Naive thymus-derived CD4-positive, alpha-beta T cell (primary cell): ENCODE measurements around the gene PPP1R2. TPM values are rescaled to one million over a fixed set of nuclear protein-coding genes. Genes with fewer than 3 reads are reported as not detected.

ENCODE experiments used
- ATAC-seq: fragments of 150-1000 bp; cut with Tn5 transposase; 2 replicates; pipeline ENCODE4 v1.10.0; 2021; ENCODE audit warnings: mild to moderate bottlenecking, moderate library complexity
- CTCF ChIA-PET: fragments of 350-600 bp; sonication (Branson Sonifier 250); formaldehyde crosslinking; loops from one replicate; lab custom pipeline; 2021; ENCODE audit warnings: antibody characterized with exemption; lab: Charles Lee
- POLR2A ChIA-PET: fragments of 350-600 bp; sonication (Branson Sonifier 250); formaldehyde crosslinking; loops from one replicate; lab custom pipeline; 2021; ENCODE audit warnings: antibody characterized with exemption, inconsistent platforms; lab: Charles Lee
- DNase-seq, 9 donors: peaks; one replicate each; pipeline versions ENCODE4 v3.0.0 to v3.0.0-alpha.2; 2020 to 2022; ENCODE audit warnings: mixed read lengths in 1 of 9
- H3K27ac ChIP-seq: one replicate; pipeline ENCODE4 v1.7.0; 2013; ENCODE audit warnings: mild to moderate bottlenecking, low read depth, low read length, moderate library complexity
- H3K27me3 ChIP-seq, 2 donors: one replicate each; pipeline ENCODE4 v1.7.0; 2013; ENCODE audit warnings: low read length in 2 of 2, mild to moderate bottlenecking in 2 of 2, moderate library complexity in 2 of 2; ENCODE audit not compliant: control insufficient read depth in 2 of 2, insufficient read depth in 2 of 2
- H3K36me3 ChIP-seq, 3 experiments: 1 replicate in 2 of 3; 2 replicates in 1 of 3; pipeline ENCODE4 v1.7.0; 2013; ENCODE audit warnings: low read length in 3 of 3, mild to moderate bottlenecking in 3 of 3, moderate library complexity in 1 of 3; ENCODE audit not compliant: insufficient read depth in 3 of 3, control insufficient read depth in 2 of 3
- H3K4me1 ChIP-seq, 2 donors: one replicate each; pipeline ENCODE4 v1.7.0; 2013; ENCODE audit warnings: low read length in 2 of 2, mild to moderate bottlenecking in 2 of 2, moderate library complexity in 1 of 2; ENCODE audit not compliant: control insufficient read depth in 2 of 2, insufficient read depth in 2 of 2
- H3K4me3 ChIP-seq: 2 replicates; pipeline ENCODE4 v1.7.0; 2013; ENCODE audit warnings: mild to moderate bottlenecking, low read length
- H3K9me3 ChIP-seq, 3 experiments: 1 replicate in 2 of 3; 2 replicates in 1 of 3; pipeline ENCODE4 v1.7.0; 2013; ENCODE audit warnings: low read length in 3 of 3; ENCODE audit not compliant: control insufficient read depth in 2 of 3
- H3K27ac Mint-ChIP-seq, 9 donors: one replicate each; pipeline ENCODE4 v1.8.0; 2020 to 2022; ENCODE audit warnings: mixed read lengths in 9 of 9, mild to moderate bottlenecking in 8 of 9, moderate library complexity in 5 of 9, inconsistent platforms in 2 of 9
- H3K27me3 Mint-ChIP-seq, 5 donors: one replicate each; pipeline ENCODE4 v1.8.0; 2021 to 2022; ENCODE audit warnings: mixed read lengths in 5 of 5, mild to moderate bottlenecking in 1 of 5
- H3K36me3 Mint-ChIP-seq, 5 donors: one replicate each; pipeline ENCODE4 v1.8.0; 2020 to 2022; ENCODE audit warnings: mixed read lengths in 5 of 5, mild to moderate bottlenecking in 3 of 5, inconsistent platforms in 1 of 5
- H3K4me1 Mint-ChIP-seq, 7 donors: one replicate each; pipeline ENCODE4 v1.8.0; 2020 to 2022; ENCODE audit warnings: mixed read lengths in 7 of 7, mild to moderate bottlenecking in 3 of 7, inconsistent platforms in 1 of 7
- H3K4me3 Mint-ChIP-seq, 10 donors: one replicate each; pipeline ENCODE4 v1.8.0; 2020 to 2022; ENCODE audit warnings: mild to moderate bottlenecking in 10 of 10, mixed read lengths in 10 of 10, moderate library complexity in 6 of 10, inconsistent platforms in 2 of 10
- H3K9me3 Mint-ChIP-seq, 11 donors: one replicate each; pipeline ENCODE4 v1.8.0; 2020 to 2022; ENCODE audit warnings: mixed read lengths in 11 of 11, mild to moderate bottlenecking in 4 of 11, inconsistent platforms in 1 of 11, moderate library complexity in 1 of 11
- intact Hi-C, 2 donors: fragments of 100-400 bp; cut with micrococcal nuclease; formaldehyde crosslinking; loops; one replicate each; pipeline ENCODE4 v1.15.1; 2023
- polyA plus RNA-seq, 2 donors: library from polyadenylated mRNA; unstranded; fragments of 300-500 nt; fragmentation: Illumina TruSeq; gene quantifications; one replicate each; pipeline ENCODE4 v1.2.3, GENCODE V29; 2021
- total RNA-seq, 6 experiments: library from RNA in 5 of 6; stranded (reverse) in 5 of 6; gene quantifications; 1 replicate in 5 of 6; 2 replicates in 1 of 6; pipeline ENCODE4 v1.2.3 and lab custom pipeline; 2021 to 2026

The PPP1R2 gene
- total and polyA plus RNA-seq, 7 experiments from 2014 or later: 76.1 to 329 (median 157) TPM

- peak overlapping the region; percentile 63 for H3K4me3 ChIP-seq
- H3K36me3 Mint-ChIP-seq: peaks cover 0 to 29% (median 20%) of the 10 kb centered on the region in 5 donors
- DNase-seq (peak in 1 of 9 donors; percentile 37), ATAC-seq (no peak)
- H3K27me3 Mint-ChIP-seq: no peaks in the 10 kb centered on the region
- H3K36me3 ChIP-seq: peaks cover 0 to 13% (median 6%) of the 10 kb centered on the region in 3 experiments
- intact Hi-C loops: loop anchor here (1.0 to 10.0 kb wide), 10 partner anchors 8 to 1202 kb away; partner anchors contain the start of genes ATP13A3 (in 2 of the 2), LSG1 (in 2 of the 2) and ACAP2 (in 1 of the 2)
- H3K9me3 ChIP-seq: no peaks in the 10 kb centered on the region
- H3K4me1 ChIP-seq: peaks cover 31 to 71% of the 10 kb centered on the region in 2 donors
- H3K4me1 Mint-ChIP-seq: peaks cover 48 to 77% (median 74%) of the 10 kb centered on the region in 7 donors
- POLR2A ChIA-PET: interaction anchor here (0.5 to 10.9 kb wide), 17 partner anchors 9 to 365 kb away, joined by 3 to 224 read pairs (median 7); partner anchors contain the start of genes ACAP2, TNK2 and XXYLT1
- no peaks in the 10 kb centered on the region for H3K27me3 ChIP-seq
- H3K27ac Mint-ChIP-seq: peak overlapping the region; percentile 90 to 99 (median 97)
- H3K4me3 Mint-ChIP-seq: peak overlapping the region; percentile 89 to 98 (median 93)
- peaks cover 0 to 2% (median 0%) of the 10 kb centered on the region in 11 donors for H3K9me3 Mint-ChIP-seq
- CTCF ChIA-PET: interaction anchor here (1.0 to 3.5 kb wide), 8 partner anchors 10 to 308 kb away, joined by 3 to 14 read pairs (median 4); partner anchors contain the start of gene XXYLT1
- peak overlapping the region; percentile 98 for H3K27ac ChIP-seq
These were observed 818 bp downstream of the PPP1R2 start for GRCh38 chr3:195542316-195542697.

DNA sequence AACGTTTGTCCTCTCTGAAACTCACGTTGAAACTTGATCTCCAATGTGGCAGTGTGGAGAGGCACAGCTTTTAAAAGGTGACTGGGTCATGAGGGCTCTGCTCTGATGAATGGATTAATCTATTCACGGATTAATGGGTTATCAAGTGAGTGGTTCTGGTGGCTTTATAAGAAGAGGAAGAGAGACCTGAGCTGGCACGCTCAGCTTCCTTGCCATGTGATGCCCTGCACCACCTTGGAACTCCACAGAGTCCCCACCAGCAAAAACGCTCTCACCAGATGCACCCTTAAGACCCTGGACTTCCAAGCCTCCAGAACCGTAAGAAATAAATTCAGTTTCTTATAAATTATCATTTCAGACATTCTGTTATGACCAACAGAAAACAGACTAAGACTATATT, 2.6 kb downstream of the PPP1R2 start:
- Mint-ChIP-seq H3K36me3 (peaks cover 0 to 28% (median 20%) of the 10 kb centered on the region in 5 donors), H3K4me3 (peak overlapping the region; percentile 89 to 98 (median 94)), H3K27me3 (no peaks in the 10 kb centered on the region), H3K9me3 (peaks cover 0 to 2% (median 0%) of the 10 kb centered on the region in 11 donors), H3K4me1 (peaks cover 44 to 77% (median 65%) of the 10 kb centered on the region in 7 donors), H3K27ac (peak overlapping the region; percentile 33 to 99 (median 88))
- no peak for ATAC-seq
- ChIA-PET CTCF (interaction anchor here (1.1 to 2.1 kb wide), 3 partner anchors 10 to 18 kb away, joined by 3 to 7 read pairs (median 6); no protein-coding TSS in a partner anchor), POLR2A (interaction anchor here (0.6 to 10.9 kb wide), 5 partner anchors 11 to 317 kb away, joined by 3 to 224 read pairs (median 5); no protein-coding TSS in a partner anchor)
- Histone ChIP-seq H3K27ac (peak overlapping the region; percentile 98), H3K27me3 (no peaks in the 10 kb centered on the region), H3K4me3 (peak overlapping the region; percentile 63), H3K36me3 (peaks cover 0 to 13% (median 6%) of the 10 kb centered on the region in 3 experiments), H3K9me3 (no peaks in the 10 kb centered on the region), H3K4me1 (peaks cover 28 to 67% of the 10 kb centered on the region in 2 donors)
- intact Hi-C loops: loop anchor here (1.0 to 10.0 kb wide), 4 partner anchors 8 to 1204 kb away; partner anchors contain the start of genes LSG1 (in 2 of the 2) and ATP13A3 (in 1 of the 2)
- DNase-seq: no peak

DNA sequence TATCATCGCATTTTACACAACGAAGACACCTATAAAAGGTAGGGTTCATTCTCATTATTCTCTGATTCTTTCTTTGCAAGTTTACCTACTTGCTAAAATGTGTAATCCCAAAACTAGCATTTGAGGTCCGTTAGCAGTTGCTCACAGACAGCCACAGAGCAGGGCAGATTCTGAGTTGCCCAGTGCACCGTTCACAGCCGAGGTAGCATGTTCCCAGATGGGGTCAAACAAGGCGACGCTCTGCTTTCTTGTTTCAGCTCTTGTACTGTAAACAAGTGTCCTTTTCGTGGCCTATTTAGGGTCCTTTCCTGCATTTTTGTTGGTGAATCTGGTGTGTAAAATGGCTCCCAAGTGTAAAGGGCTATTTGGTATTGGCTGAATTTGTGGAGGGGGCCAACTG, 3.1 kb downstream of the PPP1R2 start:
- H3K36me3 ChIP-seq: peaks cover 0 to 13% (median 6%) of the 10 kb centered on the region in 3 experiments
- Mint-ChIP-seq H3K4me3 (peak overlapping the region; percentile 89 to 98 (median 94)), H3K9me3 (peaks cover 0 to 2% (median 0%) of the 10 kb centered on the region in 11 donors), H3K27ac (peak overlapping the region; percentile 33 to 99 (median 88)), H3K36me3 (peaks cover 0 to 31% (median 20%) of the 10 kb centered on the region in 5 donors), H3K27me3 (no peaks in the 10 kb centered on the region), H3K4me1 (peaks cover 45 to 77% (median 65%) of the 10 kb centered on the region in 7 donors)
- no peaks in the 10 kb centered on the region for H3K9me3 ChIP-seq
- DNase-seq (no peak), ATAC-seq (no peak)
- peaks cover 29 to 67% of the 10 kb centered on the region in 2 donors for H3K4me1 ChIP-seq
- intact Hi-C loops: loop anchor here (1.0 to 10.0 kb wide), 4 partner anchors 8 to 1205 kb away; partner anchors contain the start of genes LSG1 (in 2 of the 2) and ATP13A3 (in 1 of the 2)
- ChIA-PET CTCF (interaction anchor here (1.1 to 1.6 kb wide), 2 partner anchors 10 to 17 kb away, joined by 3 to 6 read pairs; no protein-coding TSS in a partner anchor), POLR2A (interaction anchor here (0.5 to 10.9 kb wide), 5 partner anchors 10 to 99 kb away, joined by 3 to 224 read pairs (median 5); no protein-coding TSS in a partner anchor)
- peak overlapping the region; percentile 98 for H3K27ac ChIP-seq
- no peaks in the 10 kb centered on the region for H3K27me3 ChIP-seq
- H3K4me3 ChIP-seq: peak overlapping the region; percentile 63

GRCh38 chr3:195539479-195539878, 3.6 kb downstream of the PPP1R2 start:
- peak overlapping the region; percentile 98 for H3K27ac ChIP-seq

DNA sequence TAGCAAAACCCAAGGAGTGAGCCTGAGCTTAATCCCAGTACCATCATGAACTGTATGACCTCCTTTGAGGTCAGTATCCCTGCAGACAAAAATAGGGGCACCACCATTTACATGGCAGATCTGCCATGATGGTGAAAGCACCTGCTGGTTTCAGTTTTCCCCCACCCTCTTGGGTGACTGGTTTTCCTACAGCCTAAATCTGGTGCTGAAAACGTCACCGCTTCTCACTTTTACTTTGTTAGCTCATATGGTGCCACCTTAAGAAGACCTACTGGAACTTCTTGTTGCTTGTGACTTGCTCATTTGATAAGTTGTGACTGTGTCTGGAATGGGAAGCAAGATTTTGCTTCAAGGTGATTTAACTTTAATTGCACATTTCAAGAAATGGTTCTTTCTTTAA, 5.1 kb downstream of the PPP1R2 start:
- H3K4me1 Mint-ChIP-seq: peaks cover 50 to 81% (median 70%) of the 10 kb centered on the region in 7 donors
- no peaks in the 10 kb centered on the region for H3K27me3 Mint-ChIP-seq
- peaks cover 0 to 34% (median 29%) of the 10 kb centered on the region in 5 donors for H3K36me3 Mint-ChIP-seq
- H3K9me3 Mint-ChIP-seq: no peaks in the 10 kb centered on the region
- H3K4me1 ChIP-seq: peaks cover 36 to 65% of the 10 kb centered on the region in 2 donors
- peak; percentile 61 for ATAC-seq
- peak in 5 of 9 donors; percentile 33 to 78 (median 49) for DNase-seq
- no peaks in the 10 kb centered on the region for H3K27me3 ChIP-seq
- peak overlapping the region; percentile 52 to 98 (median 92) for H3K4me3 Mint-ChIP-seq
- peak overlapping the region; percentile 98 for H3K27ac ChIP-seq
- ChIA-PET POLR2A (interaction anchor here (0.7 to 10.9 kb wide), 7 partner anchors 11 to 268 kb away, joined by 3 to 224 read pairs (median 4); no protein-coding TSS in a partner anchor), CTCF (interaction anchor here (1.0 to 2.4 kb wide), 4 partner anchors 12 to 266 kb away, joined by 3 to 11 read pairs (median 4); partner anchors contain the start of gene XXYLT1)
- H3K36me3 ChIP-seq: peaks cover 0 to 12% (median 6%) of the 10 kb centered on the region in 3 experiments
- no peaks in the 10 kb centered on the region for H3K9me3 ChIP-seq
- H3K4me3 ChIP-seq: peak overlapping the region; percentile 63
- intact Hi-C loops: loop anchor here (1.0 to 10.0 kb wide), 4 partner anchors 9 to 1143 kb away; partner anchors contain the start of gene GP5 (in 1 of the 2)
- H3K27ac Mint-ChIP-seq: peak overlapping the region in 8 of 9 donors; percentile 24 to 99 (median 80)

More at GRCh38 chr3:195539479-195539878, 3.6 kb downstream of the PPP1R2 start:
- Histone ChIP-seq H3K9me3 (no peaks in the 10 kb centered on the region), H3K36me3 (peaks cover 0 to 13% (median 6%) of the 10 kb centered on the region in 3 experiments), H3K27me3 (no peaks in the 10 kb centered on the region), H3K4me3 (peak overlapping the region; percentile 63), H3K4me1 (peaks cover 29 to 62% of the 10 kb centered on the region in 2 donors)
- ChIA-PET CTCF (interaction anchor here (1.6 kb wide), 1 partner anchor 17 kb away, joined by 6 read pairs; no protein-coding TSS in a partner anchor), POLR2A (interaction anchor here (0.5 to 10.9 kb wide), 3 partner anchors 14 to 266 kb away, joined by 3 to 224 read pairs (median 3); no protein-coding TSS in a partner anchor)
- Mint-ChIP-seq H3K4me1 (peaks cover 45 to 77% (median 65%) of the 10 kb centered on the region in 7 donors), H3K36me3 (peaks cover 0 to 31% (median 24%) of the 10 kb centered on the region in 5 donors), H3K4me3 (peak overlapping the region; percentile 89 to 98 (median 94)), H3K27ac (peak overlapping the region; percentile 33 to 99 (median 84)), H3K27me3 (no peaks in the 10 kb centered on the region), H3K9me3 (peaks cover 0 to 1% (median 0%) of the 10 kb centered on the region in 11 donors)
- ATAC-seq (no peak), DNase-seq (no peak)
- intact Hi-C loops: loop anchor here (2.0 to 10.0 kb wide), 2 partner anchors 15 to 1145 kb away; partner anchors contain the start of gene GP5 (in 1 of the 2)
